ENCODE data around the gene AHRR.
"Not testable (repeated sequence)": the region's sequence is repeated elsewhere in the genome, so short reads cannot be mapped to it uniquely, and the experiment has no call there.

The AHRR gene

DNA sequence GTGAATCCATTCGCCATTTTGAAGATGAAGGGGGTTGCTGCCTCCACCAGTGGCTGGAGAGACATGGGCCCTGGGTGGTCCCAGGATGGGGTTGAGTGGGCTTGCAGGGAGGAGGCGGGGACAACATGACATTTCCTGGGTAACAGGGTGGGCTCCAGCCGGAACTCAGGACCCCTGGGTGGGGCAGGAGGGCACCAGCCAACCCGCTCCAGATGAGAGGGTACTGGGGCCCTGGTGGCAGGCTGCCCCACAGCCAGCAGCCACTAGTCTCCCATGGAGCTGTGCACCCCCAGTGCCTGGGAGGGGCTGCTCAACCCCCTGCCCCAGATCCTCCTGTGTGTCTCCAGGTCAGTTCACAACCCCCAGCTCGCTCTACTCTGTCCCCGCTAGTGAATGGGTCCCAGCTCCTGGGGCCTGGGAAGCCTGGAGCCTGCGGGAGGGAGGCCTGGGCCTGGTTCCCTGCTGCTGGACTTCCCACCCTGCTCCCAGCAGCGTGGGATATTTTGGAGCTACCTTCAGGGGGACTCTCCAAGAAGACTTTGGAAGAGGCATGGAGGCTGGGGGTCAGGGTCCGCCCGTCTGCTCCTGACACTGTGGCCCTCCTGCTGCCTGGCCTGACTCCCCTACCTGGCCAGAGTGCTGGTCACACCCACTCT, 55.9 kb downstream of the AHRR start:
- Mint-ChIP-seq H3K4me1 (no peaks in the 10 kb centered on the region), H3K36me3 (ENCODE audit: insufficient read depth) (no peaks in the 10 kb centered on the region), H3K9me3 (no peaks in the 10 kb centered on the region), H3K27ac (ENCODE audit: low read depth) (no peak overlapping the region), H3K27me3 (peaks cover 23% of the 10 kb centered on the region), H3K4me3 (no peak overlapping the region)
- ATAC-seq (replicated peaks; ENCODE audit: extremely low read depth, poor library complexity, severe bottlenecking) (no peak), DNase-seq (ENCODE audit: low spot score in 2 of 2) (peak; percentile 8 to 10)

DNA sequence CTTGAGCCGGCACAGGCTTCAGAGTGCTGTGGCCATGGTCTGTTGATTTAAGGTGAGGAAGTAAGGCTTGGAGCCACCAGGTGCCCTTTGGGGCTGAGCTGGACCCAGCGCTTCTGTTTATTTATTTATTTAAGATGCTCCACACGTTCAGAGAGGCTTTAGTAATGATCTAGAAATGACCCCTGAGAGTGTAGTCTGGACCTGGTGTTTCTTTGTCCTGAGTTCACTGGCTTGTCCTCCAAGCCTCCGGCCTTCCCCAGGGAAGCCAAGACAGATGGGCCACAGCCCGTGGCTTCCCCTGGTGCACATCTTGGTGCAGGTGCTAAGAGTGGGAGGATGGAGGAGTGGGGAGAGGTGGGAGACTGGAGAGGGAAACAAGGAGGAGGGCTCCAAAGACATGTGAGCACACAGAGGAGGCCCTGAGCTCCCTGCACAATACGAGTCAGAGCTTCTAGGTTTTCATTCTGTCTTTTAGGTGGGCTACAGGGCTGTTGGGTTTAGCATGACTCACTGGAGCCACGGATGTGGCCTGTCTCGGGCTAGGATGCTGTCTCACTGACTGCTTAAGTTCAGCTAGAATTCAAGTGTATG, 56.9 kb downstream of the AHRR start:
- H3K36me3 Mint-ChIP-seq (ENCODE audit: insufficient read depth), result no peaks in the 10 kb centered on the region
- H3K4me3 Mint-ChIP-seq, result no peak overlapping the region

DNA sequence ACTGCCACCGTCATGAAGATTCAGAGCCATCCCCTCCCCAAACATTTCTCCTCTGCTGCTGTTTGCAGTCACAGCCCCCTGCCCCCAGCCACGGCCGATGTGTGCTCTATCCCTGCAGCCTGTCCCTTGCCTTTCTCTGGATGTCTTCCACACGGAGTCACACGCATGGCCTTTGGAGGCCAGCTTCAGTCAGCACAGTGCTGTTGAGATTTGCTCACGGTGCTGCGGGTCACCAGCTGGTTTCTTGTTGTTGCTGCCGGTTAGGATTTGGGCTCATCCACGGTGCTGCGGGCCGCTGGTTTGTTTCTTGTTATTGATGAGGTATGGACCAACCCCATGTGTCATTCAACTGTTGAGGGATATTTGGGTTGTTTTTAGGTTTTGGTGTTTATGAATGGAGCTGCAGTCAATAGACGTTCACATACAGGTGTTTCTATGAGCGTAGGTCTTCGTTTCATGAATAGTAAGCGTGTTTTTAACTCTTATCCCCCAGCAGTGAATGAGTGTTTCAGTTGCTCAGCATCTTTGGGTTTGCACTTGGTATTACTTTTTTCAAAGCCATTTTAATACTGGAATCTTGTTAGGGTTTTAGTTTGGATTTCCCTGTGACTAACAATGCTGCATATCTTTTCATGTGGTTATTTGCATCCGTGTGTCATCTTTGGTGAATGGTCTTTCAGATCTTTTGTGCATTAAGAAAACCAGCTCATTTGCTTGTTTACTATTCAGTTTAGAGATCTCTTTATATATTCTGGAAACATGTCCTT, 57.6 kb downstream of the AHRR start:
- no peak for ATAC-seq (replicated peaks; ENCODE audit: extremely low read depth, poor library complexity, severe bottlenecking)
- no peak overlapping the region for H3K4me3 Mint-ChIP-seq
- H3K9me3 Mint-ChIP-seq, result no peaks in the 10 kb centered on the region
- H3K36me3 Mint-ChIP-seq (ENCODE audit: insufficient read depth), result no peaks in the 10 kb centered on the region
- H3K27ac Mint-ChIP-seq (ENCODE audit: low read depth), result no peak overlapping the region
- H3K27me3 Mint-ChIP-seq, result peaks cover 20% of the 10 kb centered on the region
- no peaks in the 10 kb centered on the region for H3K4me1 Mint-ChIP-seq
- DNase-seq (ENCODE audit: low spot score in 2 of 2), result peak in 1 of 2 donors; percentile 6

More for the DNA sequence above, 56.9 kb downstream of the AHRR start:
- Mint-ChIP-seq H3K27me3 (peaks cover 20% of the 10 kb centered on the region), H3K9me3 (no peaks in the 10 kb centered on the region), H3K4me1 (no peaks in the 10 kb centered on the region), H3K27ac (ENCODE audit: low read depth) (no peak overlapping the region)
- peak; percentile 5 to 6 for DNase-seq (ENCODE audit: low spot score in 2 of 2)
- ATAC-seq (replicated peaks; ENCODE audit: extremely low read depth, poor library complexity, severe bottlenecking), result no peak

DNA sequence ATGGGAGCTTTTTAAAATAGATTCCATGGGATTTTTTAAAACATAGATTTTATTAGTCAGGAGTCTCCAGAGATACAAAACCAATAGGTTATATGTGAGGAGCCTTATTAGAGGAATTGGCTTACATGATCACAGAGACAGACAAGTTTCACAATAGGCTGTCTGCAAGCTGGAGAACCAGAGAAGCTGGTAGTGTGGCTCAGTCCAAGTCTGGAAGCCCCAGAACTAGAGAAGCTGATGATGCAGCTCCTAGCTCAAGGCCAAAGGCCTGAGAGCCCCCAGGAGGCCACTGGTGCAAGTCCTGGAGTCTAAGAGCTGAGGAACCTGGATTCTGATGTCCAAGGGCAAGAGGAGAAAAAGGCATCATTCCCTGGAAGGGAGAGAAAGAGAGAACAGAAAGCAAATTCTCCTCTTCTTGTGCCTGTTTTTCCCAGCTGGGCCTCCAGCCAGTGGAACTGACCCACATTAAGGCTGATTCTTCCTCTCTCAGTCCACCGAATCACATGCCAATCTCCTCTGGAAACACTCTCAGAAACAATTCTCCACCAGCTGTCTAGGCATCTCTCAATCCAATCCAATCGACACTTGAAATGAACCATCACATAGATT, 59.3 kb downstream of the AHRR start:
- Mint-ChIP-seq H3K36me3 (ENCODE audit: insufficient read depth) (peaks cover 2% of the 10 kb centered on the region), H3K4me1 (no peaks in the 10 kb centered on the region), H3K4me3 (no peak overlapping the region), H3K9me3 (no peaks in the 10 kb centered on the region), H3K27me3 (peaks cover 11% of the 10 kb centered on the region), H3K27ac (ENCODE audit: low read depth) (no peak overlapping the region)
- no peak for DNase-seq (ENCODE audit: low spot score in 2 of 2)
- ATAC-seq (replicated peaks; ENCODE audit: extremely low read depth, poor library complexity, severe bottlenecking), result no peak

DNA sequence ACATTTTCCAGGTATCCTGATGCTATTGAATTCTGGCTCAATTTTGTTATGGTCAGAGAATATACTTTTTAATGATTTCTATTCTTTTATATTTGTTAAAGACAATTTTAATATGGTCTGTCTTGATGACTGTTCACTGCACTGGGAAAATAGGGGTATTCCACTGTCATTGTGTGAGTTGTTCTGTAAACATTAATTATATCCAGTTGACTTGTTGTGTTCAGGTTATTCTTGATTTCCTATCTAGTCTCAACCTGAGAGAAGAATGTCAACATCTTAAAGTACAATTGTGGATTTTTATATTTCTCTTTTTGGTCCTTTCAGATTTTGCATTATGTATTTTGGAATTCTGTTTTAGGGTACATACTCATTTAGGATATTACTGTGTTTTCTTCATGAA, 61.6 kb downstream of the AHRR start:
- Mint-ChIP-seq H3K27ac (ENCODE audit: low read depth) (no peak overlapping the region), H3K9me3 (no peaks in the 10 kb centered on the region), H3K4me1 (no peaks in the 10 kb centered on the region), H3K36me3 (ENCODE audit: insufficient read depth) (peaks cover 2% of the 10 kb centered on the region), H3K4me3 (no peak overlapping the region), H3K27me3 (peaks cover 22% of the 10 kb centered on the region)
- DNase-seq (ENCODE audit: low spot score in 2 of 2) (no peak), ATAC-seq (replicated peaks; ENCODE audit: extremely low read depth, poor library complexity, severe bottlenecking) (no peak)

DNA sequence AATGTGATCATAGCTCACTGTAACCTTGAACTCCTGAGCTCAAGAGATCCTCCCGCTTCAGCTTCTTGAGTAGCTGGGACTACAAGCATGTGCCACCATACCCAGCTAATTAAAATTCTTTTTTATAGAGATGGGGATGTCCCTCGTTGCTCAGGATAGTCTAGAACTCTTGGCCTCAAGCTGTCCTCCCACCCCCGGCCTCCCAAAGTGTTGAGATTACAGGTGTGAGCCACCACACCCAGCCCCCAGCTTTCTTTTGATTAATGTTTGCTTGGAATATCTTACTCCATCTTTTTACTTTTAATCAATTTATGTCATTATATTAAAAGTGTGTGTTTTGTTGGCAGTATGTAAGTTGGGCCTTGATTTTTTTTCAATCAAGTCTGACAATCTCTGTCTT, 62.1 kb downstream of the AHRR start:
- no peak for DNase-seq (ENCODE audit: low spot score in 2 of 2)
- Mint-ChIP-seq H3K9me3 (no peaks in the 10 kb centered on the region), H3K27ac (ENCODE audit: low read depth) (no peak overlapping the region), H3K4me1 (no peaks in the 10 kb centered on the region), H3K36me3 (ENCODE audit: insufficient read depth) (peaks cover 2% of the 10 kb centered on the region), H3K27me3 (peaks cover 27% of the 10 kb centered on the region), H3K4me3 (no peak overlapping the region)
- ATAC-seq (replicated peaks; ENCODE audit: extremely low read depth, poor library complexity, severe bottlenecking), result no peak

DNA sequence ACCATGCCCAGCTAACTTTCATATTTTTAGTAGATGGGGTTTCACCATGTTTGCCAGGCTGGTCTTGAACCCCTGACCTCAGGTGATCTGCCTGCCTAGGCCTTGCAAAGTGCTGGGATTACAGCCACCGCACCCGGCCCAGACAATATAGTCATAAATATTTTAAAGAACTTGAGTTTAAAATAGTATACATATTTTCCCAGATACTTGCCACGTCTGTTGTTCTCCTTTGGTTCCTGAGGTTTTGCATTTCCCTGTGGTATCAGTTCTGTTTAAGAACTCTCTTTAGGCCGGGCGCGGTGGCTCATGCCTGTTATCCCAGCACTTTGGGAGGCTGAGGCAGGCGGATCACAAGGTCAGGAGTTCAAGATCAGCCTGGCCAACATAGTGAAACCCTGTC, 63.1 kb downstream of the AHRR start:
- not testable (repeated sequence) for H3K4me3 Mint-ChIP-seq; H3K27ac Mint-ChIP-seq (ENCODE audit: low read depth); H3K4me1 Mint-ChIP-seq; ATAC-seq (replicated peaks; ENCODE audit: extremely low read depth, poor library complexity, severe bottlenecking); H3K9me3 Mint-ChIP-seq; DNase-seq (ENCODE audit: low spot score in 2 of 2); H3K36me3 Mint-ChIP-seq (ENCODE audit: insufficient read depth)
- H3K27me3 Mint-ChIP-seq, result peaks cover 28% of the 10 kb centered on the region

DNA sequence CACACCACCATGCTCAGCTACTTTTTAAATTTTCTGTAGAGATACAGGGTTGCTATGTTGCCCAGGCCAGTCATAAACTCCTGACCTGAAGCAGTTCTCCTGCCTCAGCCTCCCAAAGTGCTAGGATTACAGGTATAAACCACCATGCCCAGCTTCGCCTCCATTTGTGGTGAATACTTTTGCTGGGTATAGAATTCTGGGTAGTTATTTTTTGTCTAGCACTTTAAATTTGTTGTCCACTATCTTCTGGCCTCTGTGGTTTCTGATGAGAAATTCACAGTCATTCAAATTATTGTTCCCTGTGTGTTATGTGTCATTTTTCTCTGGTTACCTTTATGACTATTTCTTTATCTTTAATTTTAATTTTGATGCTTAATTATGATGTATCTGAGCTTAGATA, 63.8 kb downstream of the AHRR start:
- Mint-ChIP-seq H3K4me3 (no peak overlapping the region), H3K4me1 (no peaks in the 10 kb centered on the region), H3K9me3 (no peaks in the 10 kb centered on the region), H3K27ac (ENCODE audit: low read depth) (no peak overlapping the region), H3K36me3 (ENCODE audit: insufficient read depth) (peaks cover 2% of the 10 kb centered on the region), H3K27me3 (peaks cover 28% of the 10 kb centered on the region)
- no peak for DNase-seq (ENCODE audit: low spot score in 2 of 2)
- no peak for ATAC-seq (replicated peaks; ENCODE audit: extremely low read depth, poor library complexity, severe bottlenecking)

DNA sequence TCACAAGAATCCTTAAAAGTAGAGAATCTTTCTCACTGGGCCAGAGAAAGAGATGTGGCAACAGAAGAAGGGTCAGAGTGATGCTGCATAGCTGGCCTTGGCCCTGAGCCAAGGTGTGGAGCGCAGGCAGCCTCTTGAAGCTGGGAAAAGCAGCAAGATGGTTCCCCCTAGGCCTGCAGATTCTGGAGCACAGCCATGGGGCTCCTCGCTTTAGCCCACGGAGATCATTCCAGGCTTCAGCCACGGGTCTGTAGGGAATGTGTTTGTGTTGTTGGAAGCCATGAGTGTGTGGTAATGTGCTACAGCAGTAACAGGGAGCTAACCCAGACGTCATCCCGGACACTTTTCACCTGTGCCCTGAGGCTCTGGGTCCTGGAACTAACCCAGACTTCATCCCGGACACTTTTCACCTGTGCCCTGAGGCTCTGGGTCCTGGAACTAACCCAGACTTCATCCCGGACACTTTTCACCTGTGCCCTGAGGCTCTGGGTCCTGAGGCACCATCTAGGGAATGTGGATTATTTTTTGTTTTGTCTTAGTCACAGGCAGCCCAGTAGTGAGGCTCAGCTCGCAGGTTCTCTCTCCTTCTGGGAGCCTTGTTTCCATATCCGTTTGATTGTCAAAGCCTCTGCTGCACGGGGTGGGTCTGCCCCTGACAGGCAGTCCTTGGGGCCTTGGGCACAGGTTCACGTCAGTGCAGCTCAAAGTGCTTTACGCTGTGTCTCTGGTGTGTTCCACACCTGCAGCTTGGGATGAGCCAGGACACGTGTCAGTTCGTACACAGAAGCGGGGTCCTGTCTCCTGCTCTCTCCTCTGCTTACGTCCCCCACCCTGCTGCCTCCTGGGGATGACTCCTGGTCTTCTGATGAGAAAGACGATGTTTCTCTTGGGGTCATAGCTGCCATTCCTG, 65.2 kb downstream of the AHRR start:
- H3K9me3 Mint-ChIP-seq, result no peaks in the 10 kb centered on the region
- no peak overlapping the region for H3K27ac Mint-ChIP-seq (ENCODE audit: low read depth)
- H3K4me3 Mint-ChIP-seq, result no peak overlapping the region
- peaks cover 28% of the 10 kb centered on the region for H3K27me3 Mint-ChIP-seq
- H3K4me1 Mint-ChIP-seq, result no peaks in the 10 kb centered on the region
- peak in 1 of 2 donors; percentile 5 for DNase-seq (ENCODE audit: low spot score in 2 of 2)
- ATAC-seq (replicated peaks; ENCODE audit: extremely low read depth, poor library complexity, severe bottlenecking), result no peak
- peaks cover 3% of the 10 kb centered on the region for H3K36me3 Mint-ChIP-seq (ENCODE audit: insufficient read depth)

DNA sequence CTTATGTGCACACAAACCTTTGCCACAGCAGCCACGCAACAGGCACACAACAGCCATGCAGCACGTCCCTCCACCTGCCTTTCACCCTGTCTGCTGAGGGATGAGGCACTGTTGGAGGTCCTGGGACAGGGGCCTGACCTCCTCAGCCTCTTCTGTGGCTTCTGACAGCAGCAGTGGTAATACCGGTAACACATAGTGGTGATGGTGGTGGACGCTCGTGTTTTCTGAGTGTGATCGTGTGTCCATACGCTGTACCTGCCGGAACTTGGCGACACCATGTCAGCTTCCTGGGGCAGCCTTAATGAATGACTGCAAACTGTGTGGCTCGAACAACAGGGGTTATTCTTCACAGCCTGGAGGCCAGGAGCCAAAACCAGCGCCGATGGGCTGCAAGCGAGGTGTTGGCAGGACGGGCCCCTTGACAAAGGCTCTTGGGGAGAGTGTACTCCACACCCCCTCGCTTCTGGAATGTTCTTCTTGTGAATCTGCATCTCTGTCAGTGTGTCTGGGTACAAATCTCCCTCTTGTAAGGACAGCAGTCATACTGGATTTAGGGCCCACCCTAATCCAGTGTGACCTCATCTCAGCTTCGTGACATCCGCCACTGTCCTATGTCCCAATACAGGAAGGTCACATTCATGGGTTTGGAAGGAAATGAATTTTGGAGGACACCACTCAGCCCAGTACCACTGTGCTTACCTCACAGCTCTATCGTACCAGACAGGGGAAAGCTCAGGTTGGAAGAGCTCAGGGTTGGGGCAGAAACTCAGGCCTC, 66.2 kb downstream of the AHRR start:
- Mint-ChIP-seq H3K9me3 (no peaks in the 10 kb centered on the region), H3K4me1 (peaks cover 4% of the 10 kb centered on the region), H3K27me3 (peaks cover 22% of the 10 kb centered on the region), H3K4me3 (no peak overlapping the region), H3K27ac (ENCODE audit: low read depth) (no peak overlapping the region), H3K36me3 (ENCODE audit: insufficient read depth) (peaks cover 3% of the 10 kb centered on the region)
- peak in 1 of 2 donors; percentile 9 for DNase-seq (ENCODE audit: low spot score in 2 of 2)
- ATAC-seq (replicated peaks; ENCODE audit: extremely low read depth, poor library complexity, severe bottlenecking), result no peak

DNA sequence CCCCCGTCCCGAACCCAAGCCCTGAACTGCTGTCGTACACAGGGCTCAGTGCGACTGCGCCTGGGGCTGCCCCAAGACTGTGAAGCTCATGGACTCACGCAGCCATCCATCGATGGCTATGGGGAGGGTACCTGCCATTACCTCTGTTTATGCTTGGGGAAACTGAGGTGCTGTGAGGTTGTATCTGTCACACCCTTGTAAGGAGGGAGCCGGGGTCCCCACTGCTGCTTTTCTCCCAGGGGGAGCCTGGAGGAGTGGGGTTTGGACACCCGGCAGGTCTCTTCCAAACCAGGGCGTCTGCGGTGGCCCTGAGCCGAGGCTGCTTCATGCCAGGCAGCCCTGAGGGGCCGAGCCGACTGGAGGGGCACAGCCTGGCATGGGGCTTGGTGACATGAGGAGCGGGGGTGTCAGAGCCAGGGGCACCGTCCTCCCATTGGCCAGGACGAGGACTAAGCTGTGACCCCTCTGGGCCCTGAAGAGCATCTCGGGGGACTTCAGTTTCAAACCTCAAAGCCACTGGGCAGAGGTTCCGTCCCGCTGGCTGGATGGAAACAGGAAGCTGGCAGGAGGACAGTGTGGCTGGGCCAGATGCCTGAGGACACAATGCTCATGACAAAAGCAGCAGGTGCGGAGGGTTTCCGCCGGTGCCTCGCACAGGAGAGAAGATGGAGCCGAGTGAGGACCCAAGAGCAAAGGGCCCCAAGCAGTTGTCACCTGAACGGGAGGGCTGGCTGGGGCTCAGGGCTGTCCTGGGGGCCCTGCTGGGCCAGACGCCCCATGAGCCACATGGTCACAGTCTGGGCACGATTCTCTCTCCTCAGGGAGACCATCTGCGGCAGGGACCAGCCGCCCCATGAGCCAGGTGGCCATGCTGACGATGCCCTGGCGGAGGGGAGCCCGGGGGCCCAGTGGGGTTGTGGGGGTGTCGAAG, 67.0 kb downstream of the AHRR start:
- ATAC-seq (replicated peaks; ENCODE audit: extremely low read depth, poor library complexity, severe bottlenecking), result no peak
- Mint-ChIP-seq H3K4me3 (no peak overlapping the region), H3K27ac (ENCODE audit: low read depth) (no peak overlapping the region), H3K4me1 (peaks cover 12% of the 10 kb centered on the region), H3K36me3 (ENCODE audit: insufficient read depth) (peaks cover 5% of the 10 kb centered on the region), H3K9me3 (no peaks in the 10 kb centered on the region), H3K27me3 (peaks cover 22% of the 10 kb centered on the region)
- peak; percentile 6 to 8 for DNase-seq (ENCODE audit: low spot score in 2 of 2)
